DMS 273 (cell line): ENCODE results near the gene MYL11.

Experiments used
- DNase-seq: peaks from one replicate; lab custom pipeline; 2025; ENCODE audit not compliant: unreplicated experiment; lab: John Stamatoyannopoulos, UW

MYL11 gene

DNA sequence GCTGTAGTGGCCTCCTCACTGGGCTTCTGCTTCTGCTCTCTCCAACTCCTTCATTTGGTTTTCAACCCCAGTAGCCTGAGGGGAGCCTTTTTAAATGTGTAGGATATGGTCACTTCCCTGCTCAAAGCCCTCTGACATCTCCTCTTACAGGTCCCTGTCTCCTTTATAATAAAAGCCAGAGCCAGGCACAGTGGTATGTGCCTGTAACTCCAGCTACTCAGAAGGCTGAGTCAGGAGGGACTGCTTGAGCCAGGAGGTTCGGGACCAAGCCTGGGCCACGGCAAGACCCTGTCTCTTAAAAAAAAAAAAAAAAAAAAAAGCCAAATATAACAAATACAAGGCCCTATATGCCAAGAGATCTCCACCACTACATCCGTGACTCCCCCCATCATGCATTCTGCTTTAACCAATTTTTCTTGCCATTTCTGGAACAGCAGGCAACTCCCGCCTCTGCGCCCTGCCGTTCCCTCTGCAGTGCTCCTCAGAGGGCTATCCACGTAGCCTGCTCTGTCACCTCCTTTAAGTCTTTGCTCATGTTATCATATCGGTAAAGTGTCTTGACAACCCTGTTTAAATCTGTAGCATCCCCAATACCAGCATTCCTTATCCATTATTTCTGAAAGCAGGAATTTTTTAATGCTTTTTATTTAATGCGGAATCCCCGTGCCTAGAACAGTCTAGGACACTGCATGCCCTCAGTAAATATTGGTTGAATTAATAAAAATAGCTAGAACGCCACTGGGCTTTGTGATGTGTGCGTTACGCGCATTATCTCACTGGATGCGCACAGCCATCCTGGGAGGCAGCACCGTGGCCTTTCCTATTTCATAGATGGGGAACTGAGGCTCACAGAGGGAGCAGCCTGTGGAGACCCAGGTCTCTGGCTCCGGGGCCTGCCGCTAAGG lies 42.3 kb downstream of the MYL11 start:
- DNase-seq = no peak

DNA sequence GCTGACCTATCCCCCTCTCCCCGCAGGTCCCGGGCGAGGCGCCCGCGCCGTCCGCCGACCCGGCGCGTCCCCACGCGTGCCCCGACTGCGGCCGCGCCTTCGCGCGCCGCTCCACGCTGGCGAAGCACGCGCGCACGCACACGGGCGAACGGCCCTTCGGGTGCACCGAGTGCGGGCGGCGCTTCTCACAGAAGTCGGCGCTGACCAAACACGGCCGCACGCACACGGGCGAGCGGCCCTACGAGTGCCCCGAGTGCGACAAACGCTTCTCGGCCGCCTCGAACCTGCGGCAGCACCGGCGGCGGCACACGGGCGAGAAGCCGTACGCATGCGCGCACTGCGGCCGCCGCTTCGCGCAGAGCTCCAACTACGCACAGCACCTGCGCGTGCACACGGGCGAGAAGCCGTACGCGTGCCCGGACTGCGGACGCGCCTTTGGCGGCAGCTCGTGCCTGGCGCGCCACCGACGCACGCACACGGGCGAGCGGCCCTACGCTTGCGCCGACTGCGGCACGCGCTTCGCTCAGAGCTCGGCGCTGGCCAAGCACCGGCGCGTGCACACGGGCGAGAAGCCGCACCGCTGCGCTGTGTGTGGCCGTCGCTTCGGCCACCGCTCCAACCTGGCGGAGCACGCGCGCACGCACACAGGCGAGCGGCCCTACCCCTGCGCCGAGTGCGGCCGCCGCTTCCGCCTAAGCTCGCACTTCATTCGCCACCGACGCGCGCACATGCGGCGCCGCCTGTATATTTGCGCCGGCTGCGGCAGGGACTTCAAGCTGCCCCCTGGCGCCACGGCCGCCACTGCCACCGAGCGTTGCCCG lies 43.1 kb downstream of the MYL11 start:
- DNase-seq = peak; percentile 99

DNA sequence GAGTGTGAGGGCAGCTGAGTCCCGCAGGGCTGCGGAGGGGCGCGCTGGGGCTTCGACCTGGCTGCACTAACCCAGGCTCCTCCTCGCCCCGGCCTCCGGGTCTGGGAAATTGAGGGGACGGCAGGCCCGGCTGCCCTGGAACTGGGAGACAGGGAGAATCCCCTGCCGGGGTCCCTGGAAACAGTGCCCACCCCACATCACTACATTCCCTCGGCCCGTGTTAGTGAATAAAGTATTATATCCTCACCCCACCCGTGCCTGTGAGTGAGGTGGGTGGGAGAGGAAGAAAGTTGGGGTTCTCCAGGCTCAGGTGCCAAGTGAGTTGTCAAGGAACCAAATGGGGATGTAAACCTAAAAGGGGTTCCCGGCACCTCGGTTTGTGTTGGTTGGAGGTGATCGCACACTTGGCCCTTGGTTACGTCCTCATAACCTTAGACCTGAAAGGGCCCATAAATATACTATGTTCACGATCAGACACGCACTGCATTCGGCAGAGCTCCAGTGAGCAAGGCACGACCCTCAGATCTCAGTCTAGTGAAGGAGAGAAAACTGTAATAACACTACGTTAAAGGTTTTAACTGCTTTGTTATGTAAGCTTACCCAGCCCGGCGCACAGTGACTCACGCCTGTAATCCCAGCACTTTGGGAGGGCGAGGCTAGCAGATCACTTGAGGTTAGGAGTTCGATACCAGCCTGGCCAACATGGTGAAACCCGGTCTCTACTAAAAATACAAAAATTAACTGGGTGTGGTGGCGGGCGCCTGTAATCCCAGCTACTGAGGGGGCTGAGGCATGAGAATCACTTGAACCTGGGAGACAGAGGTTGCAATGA lies 44.0 kb downstream of the MYL11 start:
- no peak for DNase-seq

GRCh38 chr16:30421010-30421409 lies 46.4 kb downstream of the MYL11 start:
- no peak for DNase-seq
